GM12878 (cell line): ENCODE measurements around the gene SMG6. TPM values are rescaled to one million over a fixed set of nuclear protein-coding genes. Genes with fewer than 3 reads are reported as not detected.

Experiments
- ATAC-seq: fragments of 200-7000 bp; cut with Tn5 transposase; 3 replicates; pipeline ENCODE4 v1.9.1; 2020; ENCODE audit warnings: mild to moderate bottlenecking, moderate library complexity
- BruUV-seq: library from RNA; stranded (reverse); fragments of 400-500 nt; replicated peaks from 2 replicates; lab custom pipeline; 2021; lab: Mats Ljungman, UMichigan
- CTCF ChIA-PET: fragments of 300-600 bp; sonication (Branson Sonifier 250); formaldehyde crosslinking; extraction: SDS; loops from one replicate; lab custom pipeline; 2021; ENCODE audit warnings: inconsistent platforms; lab: Yijun Ruan, JAX
- POLR2A ChIA-PET: fragments of 350-600 bp; formaldehyde crosslinking; extraction: SDS; loops from one replicate; lab custom pipeline; 2021; ENCODE audit warnings: inconsistent platforms; lab: Charles Lee
- RAD21 ChIA-PET: fragments of 300-600 bp; sonication (Branson Sonifier 250); formaldehyde crosslinking; loops from one replicate; lab custom pipeline; 2023; ENCODE audit warnings: antibody characterized with exemption; ENCODE audit not compliant: unreplicated experiment; lab: Charles Lee
- SMC1A ChIA-PET: fragments of 300-600 bp; sonication (Branson Sonifier 250); formaldehyde crosslinking; loops from one replicate; lab custom pipeline; 2023; ENCODE audit not compliant: unreplicated experiment, uncharacterized antibody; lab: Charles Lee
- DNase-seq: peaks from one replicate; pipeline ENCODE4 v3.0.0-alpha.2; 2011; ENCODE audit warnings: low read depth, low spot score
- FAIRE-seq: peaks from 3 replicates; lab custom pipeline; 2011; peaks lifted over from hg19 to GRCh38; lab: Jason Lieb, UNC
- H2AFZ ChIP-seq: 2 replicates; pipeline ENCODE4 v1.6.0; 2011; ENCODE audit warnings: low read depth, low read length, control low read depth; ENCODE audit not compliant: control insufficient read depth
- H3K27ac ChIP-seq: 2 replicates; pipeline ENCODE4 v1.5.1; 2011; ENCODE audit warnings: control low read depth; ENCODE audit not compliant: control insufficient read depth, insufficient read depth
- H3K27me3 ChIP-seq, 2 experiments: replicated peaks in 1 of 2; 2 replicates each; pipeline versions ENCODE4 v1.6.0 to v1.6.1; 2011; ENCODE audit warnings: low read length in 1 of 2; ENCODE audit not compliant: control insufficient read depth in 2 of 2, insufficient read depth in 2 of 2
- H3K36me3 ChIP-seq, 2 experiments: 2 replicates each; pipeline ENCODE4 v1.5.1; 2011; ENCODE audit warnings: low read length in 1 of 2; ENCODE audit not compliant: control insufficient read depth in 2 of 2, insufficient read depth in 2 of 2
- H3K4me1 ChIP-seq: 2 replicates; pipeline ENCODE4 v1.6.1; 2011; ENCODE audit warnings: mild to moderate bottlenecking, low read length, moderate library complexity, mixed read lengths; ENCODE audit not compliant: control insufficient read depth, insufficient read depth
- H3K4me2 ChIP-seq: 2 replicates; pipeline ENCODE4 v1.6.0; 2011; ENCODE audit warnings: control low read depth; ENCODE audit not compliant: control insufficient read depth, insufficient read depth
- H3K4me3 ChIP-seq: fragments of 200-600 bp; sonication (generic); 2 replicates; pipeline ENCODE4 v1.5.1; 2016
- H3K79me2 ChIP-seq: 2 replicates; pipeline ENCODE4 v1.6.0; 2011; ENCODE audit warnings: low read length; ENCODE audit not compliant: control insufficient read depth, insufficient read depth
- H3K9ac ChIP-seq: 2 replicates; pipeline ENCODE4 v1.8.0; 2011; ENCODE audit warnings: low read length, control low read depth, mixed read lengths; ENCODE audit not compliant: control insufficient read depth, insufficient read depth
- H3K9me3 ChIP-seq: replicated peaks from 3 replicates; pipeline ENCODE4 v1.5.1; 2011; ENCODE audit warnings: mild to moderate bottlenecking, low read length; ENCODE audit not compliant: control insufficient read depth, insufficient read depth
- H4K20me1 ChIP-seq: 2 replicates; pipeline ENCODE4 v1.6.0; 2011; ENCODE audit not compliant: control insufficient read depth, insufficient read depth
- BACH1 ChIP-seq: fragments of 450-650 bp; IDR thresholded peaks from 2 replicates; pipeline ENCODE4 v1.6.1; 2017; ENCODE audit warnings: mild to moderate bottlenecking, borderline replicate concordance
- BCL11A ChIP-seq: IDR thresholded peaks from 2 replicates; pipeline ENCODE4 v1.6.1; 2011; ENCODE audit warnings: low read depth, low read length
- BMI1 ChIP-seq: fragments of 450-650 bp; IDR thresholded peaks from 2 replicates; pipeline ENCODE4 v1.6.1; 2016; ENCODE audit warnings: mild to moderate bottlenecking, moderate library complexity, borderline replicate concordance
- CEBPB ChIP-seq, 2 experiments: fragments of 150-350 bp in 1 of 2; IDR thresholded peaks; 2 replicates each; pipeline ENCODE4 v1.6.1; 2012 to 2014; ENCODE audit warnings: low read depth in 2 of 2, low read length in 2 of 2, borderline replicate concordance in 1 of 2, inconsistent platforms in 1 of 2
- CREM ChIP-seq: IDR thresholded peaks from 2 replicates; pipeline ENCODE4 v1.6.1; 2014; ENCODE audit warnings: antibody characterized with exemption, low read depth
- FOXK2 ChIP-seq: fragments of 450-650 bp; IDR thresholded peaks from 2 replicates; pipeline ENCODE4 v1.6.1; 2017; ENCODE audit warnings: mild to moderate bottlenecking, moderate library complexity
- GABPA ChIP-seq: IDR thresholded peaks from 2 replicates; pipeline ENCODE4 v1.6.1; 2014; ENCODE audit warnings: antibody characterized with exemption, low read depth, mild to moderate bottlenecking, inconsistent platforms
- POLR2A ChIP-seq: IDR thresholded peaks from 2 replicates; pipeline ENCODE4 v1.6.1; 2011; ENCODE audit warnings: low read depth, mild to moderate bottlenecking, low read length
- STAT3 ChIP-seq: IDR thresholded peaks from 2 replicates; pipeline ENCODE4 v1.6.1; 2011; ENCODE audit warnings: low read depth, low read length, improper control_type of control experiment
- WGBS: methylation state at CpG from one replicate; pipeline ENCODE4 v1.1.6; 2016; ENCODE audit warnings: low lambda C conversion rate; ENCODE audit not compliant: insufficient replicate concordance, insufficient coverage; ENCODE audit errors: missing lambda C conversion rate; 5-methylcytosine and 5-hydroxymethylcytosine counted together
- in situ Hi-C: fragments of 300-500 bp; cut with MboI; formaldehyde crosslinking; loops from 9 replicates; pipeline ENCODE4 v1.14.3; 2018; ENCODE audit warnings: mixed read lengths
- intact Hi-C: fragments of 100-400 bp; cut with micrococcal nuclease; formaldehyde crosslinking; loops from one replicate; pipeline ENCODE4 v1.14.2; 2022; ENCODE audit not compliant: unreplicated experiment
- polyA plus RNA-seq, 11 experiments: library from polyadenylated mRNA; depleted of rRNA in 4 of 11; unstranded in 6 of 11; stranded (reverse) in 5 of 11; fragments of >200 nt; fragmentation: Nextera tagmentation in 4 of 11; fragmentation: Illumina TruSeq in 1 of 11; extraction: Ambion mirVana in 4 of 11; extraction: Trizol in 1 of 11; gene quantifications; 1 replicate in 1 of 11; 2 replicates in 10 of 11; pipeline versions ENCODE4 v1.2.1 to v1.2.3, GENCODE V29; 2011 to 2016; ENCODE audit warnings: inconsistent platforms in 2 of 11, missing spikeins in 2 of 11, low read depth in 1 of 11
- total RNA-seq, 4 experiments: library from RNA; depleted of rRNA in 3 of 4; stranded (reverse); fragments of >200 nt in 3 of 4; fragmentation: Illumina TruSeq in 1 of 4; extraction: Trizol in 1 of 4; gene quantifications; 2 replicates each; pipeline versions ENCODE4 v1.2.1 to v1.2.3, GENCODE V29; 2013 to 2021
- TF ChIP-seq, protein P1 (sequence below): IDR thresholded peaks from 2 replicates; pipeline ENCODE4 v1.6.1; 2011; ENCODE audit warnings: mild to moderate bottlenecking, low read depth, low read length, moderate library complexity; ENCODE audit not compliant: insufficient replicate concordance
- TF ChIP-seq, protein P2 (sequence below): IDR thresholded peaks from 2 replicates; pipeline ENCODE4 v1.6.1; 2012; ENCODE audit warnings: mild to moderate bottlenecking, low read depth, low read length
- TF ChIP-seq, protein P3 (sequence below), 3 experiments: IDR thresholded peaks in 2 of 3; conservative IDR thresholded peaks in 1 of 3; 2 replicates each; pipeline ENCODE4 v1.5.1; 2011; ENCODE audit warnings: low read depth in 3 of 3, low read length in 3 of 3, mild to moderate bottlenecking in 3 of 3, control low read depth in 2 of 3, moderate library complexity in 2 of 3, inconsistent platforms in 1 of 3, mixed read lengths in 1 of 3; ENCODE audit not compliant: control insufficient read depth in 2 of 3, insufficient read depth in 1 of 3; ENCODE audit errors: extremely low read depth in 1 of 3
- TF ChIP-seq, protein P4 (sequence below): fragments of 450-650 bp; IDR thresholded peaks from 2 replicates; pipeline ENCODE4 v1.6.1; 2017; ENCODE audit warnings: low read depth, mild to moderate bottlenecking, moderate library complexity
- TF ChIP-seq, protein P5 (sequence below): IDR thresholded peaks from 2 replicates; pipeline ENCODE4 v1.6.1; 2012; ENCODE audit warnings: low read depth, low read length, improper control_type of control experiment

The SMG6 gene
- total and polyA plus RNA-seq, 10 of the 15 experiments (the other 5 are each of a cell fraction or from before 2014, with no cell fraction given), result 0.58 to 28.7 (median 15.7) TPM

DNA sequence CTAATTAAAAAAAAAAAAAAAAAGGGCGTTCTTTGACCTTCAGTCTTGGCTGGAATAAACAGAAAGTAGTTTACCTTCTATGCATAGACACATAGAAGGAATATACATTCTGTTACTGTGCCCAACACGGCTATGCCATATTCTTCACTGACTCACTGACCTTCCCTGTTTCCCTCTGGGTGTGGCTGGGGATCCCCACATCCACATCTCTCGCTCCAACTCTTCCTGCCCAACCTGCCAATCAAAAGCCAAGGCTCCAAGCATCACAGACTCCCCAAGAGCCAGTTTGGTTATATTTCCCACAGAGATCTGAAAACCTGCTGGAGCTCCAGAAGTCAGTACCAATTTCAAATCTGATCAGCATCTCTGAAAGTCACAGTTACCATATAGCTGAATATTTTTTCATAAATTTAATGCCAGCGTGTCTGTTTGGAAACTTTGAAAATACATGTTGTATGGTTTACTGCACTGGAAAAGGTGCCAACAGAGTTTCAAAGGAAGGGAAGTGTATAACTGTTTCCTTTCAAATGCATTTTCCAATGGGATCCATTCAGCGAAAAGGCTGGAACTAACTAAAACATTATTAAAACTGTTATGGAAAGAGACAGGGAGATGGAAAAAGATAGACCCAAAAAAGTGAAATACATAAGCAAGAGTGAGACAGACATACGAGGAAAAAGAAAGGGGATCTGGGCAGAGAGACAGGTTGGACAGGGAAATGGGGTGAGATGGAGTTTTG lies 91.8 kb downstream of the SMG6 start:
- Histone ChIP-seq H3K4me2 (no peak overlapping the region), H3K9me3 (no peaks in the 10 kb centered on the region), H3K4me3 (no peak overlapping the region), H3K9ac (no peak overlapping the region), H3K27ac (no peak overlapping the region), H3K79me2 (peaks cover 28% of the 10 kb centered on the region), H4K20me1 (no peaks in the 10 kb centered on the region), H2AFZ (no peak overlapping the region), H3K36me3 (peaks cover 7 to 10% of the 10 kb centered on the region in 2 experiments), H3K4me1 (peaks cover 18% of the 10 kb centered on the region), H3K27me3 (no peaks in the 10 kb centered on the region)
- ChIA-PET POLR2A (interaction anchor here (0.6 to 3.0 kb wide), 2 partner anchors 11 to 568 kb away, joined by 6 to 12 read pairs; no protein-coding TSS in a partner anchor), SMC1A (interaction anchor here (2.2 kb wide), 1 partner anchor 11 kb away, joined by 14 read pairs; no protein-coding TSS in a partner anchor), RAD21 (no interaction called here), CTCF (no interaction called here)
- no peak for ATAC-seq
- DNase-seq, result no peak
- no peak for TF ChIP-seq POLR2A
- no peak for TF ChIP-seq STAT3
- TF ChIP-seq BCL11A, result no peak
- no peak for TF ChIP-seq FOXK2
- no peak for TF ChIP-seq CEBPB (IDR thresholded peaks at IDR 0.05; ENCODE audit: borderline replicate concordance in 1 of 2, low read depth in 2 of 2, low read length in 2 of 2)
- TF ChIP-seq, protein P1, sequence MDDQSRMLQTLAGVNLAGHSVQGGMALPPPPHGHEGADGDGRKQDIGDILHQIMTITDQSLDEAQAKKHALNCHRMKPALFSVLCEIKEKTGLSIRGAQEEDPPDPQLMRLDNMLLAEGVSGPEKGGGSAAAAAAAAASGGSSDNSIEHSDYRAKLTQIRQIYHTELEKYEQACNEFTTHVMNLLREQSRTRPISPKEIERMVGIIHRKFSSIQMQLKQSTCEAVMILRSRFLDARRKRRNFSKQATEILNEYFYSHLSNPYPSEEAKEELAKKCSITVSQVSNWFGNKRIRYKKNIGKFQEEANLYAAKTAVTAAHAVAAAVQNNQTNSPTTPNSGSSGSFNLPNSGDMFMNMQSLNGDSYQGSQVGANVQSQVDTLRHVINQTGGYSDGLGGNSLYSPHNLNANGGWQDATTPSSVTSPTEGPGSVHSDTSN, result no peak
- TF ChIP-seq BMI1, result no peak
- no peak for TF ChIP-seq BACH1
- no peak for TF ChIP-seq CREM
- no peak for TF ChIP-seq GABPA
- TF ChIP-seq, protein P2, sequence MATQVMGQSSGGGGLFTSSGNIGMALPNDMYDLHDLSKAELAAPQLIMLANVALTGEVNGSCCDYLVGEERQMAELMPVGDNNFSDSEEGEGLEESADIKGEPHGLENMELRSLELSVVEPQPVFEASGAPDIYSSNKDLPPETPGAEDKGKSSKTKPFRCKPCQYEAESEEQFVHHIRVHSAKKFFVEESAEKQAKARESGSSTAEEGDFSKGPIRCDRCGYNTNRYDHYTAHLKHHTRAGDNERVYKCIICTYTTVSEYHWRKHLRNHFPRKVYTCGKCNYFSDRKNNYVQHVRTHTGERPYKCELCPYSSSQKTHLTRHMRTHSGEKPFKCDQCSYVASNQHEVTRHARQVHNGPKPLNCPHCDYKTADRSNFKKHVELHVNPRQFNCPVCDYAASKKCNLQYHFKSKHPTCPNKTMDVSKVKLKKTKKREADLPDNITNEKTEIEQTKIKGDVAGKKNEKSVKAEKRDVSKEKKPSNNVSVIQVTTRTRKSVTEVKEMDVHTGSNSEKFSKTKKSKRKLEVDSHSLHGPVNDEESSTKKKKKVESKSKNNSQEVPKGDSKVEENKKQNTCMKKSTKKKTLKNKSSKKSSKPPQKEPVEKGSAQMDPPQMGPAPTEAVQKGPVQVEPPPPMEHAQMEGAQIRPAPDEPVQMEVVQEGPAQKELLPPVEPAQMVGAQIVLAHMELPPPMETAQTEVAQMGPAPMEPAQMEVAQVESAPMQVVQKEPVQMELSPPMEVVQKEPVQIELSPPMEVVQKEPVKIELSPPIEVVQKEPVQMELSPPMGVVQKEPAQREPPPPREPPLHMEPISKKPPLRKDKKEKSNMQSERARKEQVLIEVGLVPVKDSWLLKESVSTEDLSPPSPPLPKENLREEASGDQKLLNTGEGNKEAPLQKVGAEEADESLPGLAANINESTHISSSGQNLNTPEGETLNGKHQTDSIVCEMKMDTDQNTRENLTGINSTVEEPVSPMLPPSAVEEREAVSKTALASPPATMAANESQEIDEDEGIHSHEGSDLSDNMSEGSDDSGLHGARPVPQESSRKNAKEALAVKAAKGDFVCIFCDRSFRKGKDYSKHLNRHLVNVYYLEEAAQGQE, result no peak
- TF ChIP-seq, protein P3, sequence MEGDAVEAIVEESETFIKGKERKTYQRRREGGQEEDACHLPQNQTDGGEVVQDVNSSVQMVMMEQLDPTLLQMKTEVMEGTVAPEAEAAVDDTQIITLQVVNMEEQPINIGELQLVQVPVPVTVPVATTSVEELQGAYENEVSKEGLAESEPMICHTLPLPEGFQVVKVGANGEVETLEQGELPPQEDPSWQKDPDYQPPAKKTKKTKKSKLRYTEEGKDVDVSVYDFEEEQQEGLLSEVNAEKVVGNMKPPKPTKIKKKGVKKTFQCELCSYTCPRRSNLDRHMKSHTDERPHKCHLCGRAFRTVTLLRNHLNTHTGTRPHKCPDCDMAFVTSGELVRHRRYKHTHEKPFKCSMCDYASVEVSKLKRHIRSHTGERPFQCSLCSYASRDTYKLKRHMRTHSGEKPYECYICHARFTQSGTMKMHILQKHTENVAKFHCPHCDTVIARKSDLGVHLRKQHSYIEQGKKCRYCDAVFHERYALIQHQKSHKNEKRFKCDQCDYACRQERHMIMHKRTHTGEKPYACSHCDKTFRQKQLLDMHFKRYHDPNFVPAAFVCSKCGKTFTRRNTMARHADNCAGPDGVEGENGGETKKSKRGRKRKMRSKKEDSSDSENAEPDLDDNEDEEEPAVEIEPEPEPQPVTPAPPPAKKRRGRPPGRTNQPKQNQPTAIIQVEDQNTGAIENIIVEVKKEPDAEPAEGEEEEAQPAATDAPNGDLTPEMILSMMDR (IDR thresholded peaks at IDR 0.05 in 2 of 3, conservative IDR thresholded peaks at IDR 0.05 in 1 of 3; ENCODE audit: control insufficient read depth in 2 of 3, extremely low read depth in 1 of 3, insufficient read depth in 1 of 3, low read depth in 3 of 3, low read length in 3 of 3), result no peak
- TF ChIP-seq, protein P4, sequence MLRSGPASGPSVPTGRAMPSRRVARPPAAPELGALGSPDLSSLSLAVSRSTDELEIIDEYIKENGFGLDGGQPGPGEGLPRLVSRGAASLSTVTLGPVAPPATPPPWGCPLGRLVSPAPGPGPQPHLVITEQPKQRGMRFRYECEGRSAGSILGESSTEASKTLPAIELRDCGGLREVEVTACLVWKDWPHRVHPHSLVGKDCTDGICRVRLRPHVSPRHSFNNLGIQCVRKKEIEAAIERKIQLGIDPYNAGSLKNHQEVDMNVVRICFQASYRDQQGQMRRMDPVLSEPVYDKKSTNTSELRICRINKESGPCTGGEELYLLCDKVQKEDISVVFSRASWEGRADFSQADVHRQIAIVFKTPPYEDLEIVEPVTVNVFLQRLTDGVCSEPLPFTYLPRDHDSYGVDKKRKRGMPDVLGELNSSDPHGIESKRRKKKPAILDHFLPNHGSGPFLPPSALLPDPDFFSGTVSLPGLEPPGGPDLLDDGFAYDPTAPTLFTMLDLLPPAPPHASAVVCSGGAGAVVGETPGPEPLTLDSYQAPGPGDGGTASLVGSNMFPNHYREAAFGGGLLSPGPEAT, result no peak
- TF ChIP-seq, protein P5, sequence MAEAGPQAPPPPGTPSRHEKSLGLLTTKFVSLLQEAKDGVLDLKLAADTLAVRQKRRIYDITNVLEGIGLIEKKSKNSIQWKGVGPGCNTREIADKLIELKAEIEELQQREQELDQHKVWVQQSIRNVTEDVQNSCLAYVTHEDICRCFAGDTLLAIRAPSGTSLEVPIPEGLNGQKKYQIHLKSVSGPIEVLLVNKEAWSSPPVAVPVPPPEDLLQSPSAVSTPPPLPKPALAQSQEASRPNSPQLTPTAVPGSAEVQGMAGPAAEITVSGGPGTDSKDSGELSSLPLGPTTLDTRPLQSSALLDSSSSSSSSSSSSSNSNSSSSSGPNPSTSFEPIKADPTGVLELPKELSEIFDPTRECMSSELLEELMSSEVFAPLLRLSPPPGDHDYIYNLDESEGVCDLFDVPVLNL, result no peak
- FAIRE-seq, result no peak
- in situ Hi-C loops (no loop called here), intact Hi-C loops (no loop called here)
- WGBS, result 92% methylated on average over 6 of the region's 6 CpGs
- BruUV-seq, result no TSS peak
